ENCODE results near the gene POLD4. TPM values are rescaled to one million over a fixed set of nuclear protein-coding genes. Genes with fewer than 3 reads are reported as not detected.

The POLD4 gene
- total RNA-seq, 1 experiment from 2014 or later: 95.1 TPM

- Mint-ChIP-seq H3K27ac (ENCODE audit: unreplicated experiment) (peak within 1 kb of the TSS; percentile 87), H3K27me3 (ENCODE audit: unreplicated experiment) (no peaks in the 10 kb centered on the region), H3K9me3 (ENCODE audit: low read depth, unreplicated experiment) (no peaks in the 10 kb centered on the region), H3K4me1 (ENCODE audit: low read depth, unreplicated experiment) (peaks cover 10% of the 10 kb centered on the region), H3K36me3 (ENCODE audit: insufficient read depth, unreplicated experiment) (peaks cover 69% of the 10 kb centered on the region), H3K4me3 (ENCODE audit: low read depth, unreplicated experiment) (peak within 1 kb of the TSS; percentile 70)
- TF ChIP-seq CTCF (IDR thresholded peaks at IDR 0.05; ENCODE audit: unreplicated experiment): no peak
- DNase-seq: peak; percentile 90
- intact Hi-C loops (cut with micrococcal nuclease; ENCODE audit: unreplicated experiment): loop anchor here (5.0 kb wide), 1 partner anchor 156 kb away; no protein-coding TSS in a partner anchor
- no TSS peak for BruUV-seq (replicated peaks)
- CTCF ChIA-PET: interaction anchor here (1.2 to 2.7 kb wide), 6 partner anchors 10 to 447 kb away, joined by 3 to 15 read pairs (median 6); no protein-coding TSS in a partner anchor
These were observed 50.1 kb downstream of the POLD4 start, which contains the start of gene SSH3 for GRCh38 chr11:67303132-67303834. Gene SSH3, plus strand, starts transcription at chr11:67303530. Its CDS starts 96 bp downstream, at chr11:67303626.

- H3K36me3 Mint-ChIP-seq (ENCODE audit: insufficient read depth, unreplicated experiment): peaks cover 73% of the 10 kb centered on the region
- CTCF ChIA-PET: interaction anchor here (0.6 to 2.7 kb wide), 7 partner anchors 10 to 447 kb away, joined by 3 to 15 read pairs (median 5); no protein-coding TSS in a partner anchor
- no peaks in the 10 kb centered on the region for H3K9me3 Mint-ChIP-seq (ENCODE audit: low read depth, unreplicated experiment)
- H3K27ac Mint-ChIP-seq (ENCODE audit: unreplicated experiment): peak overlapping the region; percentile 87
- H3K4me1 Mint-ChIP-seq (ENCODE audit: low read depth, unreplicated experiment): peaks cover 10% of the 10 kb centered on the region
- BruUV-seq (replicated peaks): TSS peak; percentile 64
- no peaks in the 10 kb centered on the region for H3K27me3 Mint-ChIP-seq (ENCODE audit: unreplicated experiment)
- intact Hi-C loops (cut with micrococcal nuclease; ENCODE audit: unreplicated experiment): loop anchor here (5.0 kb wide), 1 partner anchor 155 kb away; no protein-coding TSS in a partner anchor
- peak overlapping the region; percentile 70 for H3K4me3 Mint-ChIP-seq (ENCODE audit: low read depth, unreplicated experiment)
- peak; percentile 60 for DNase-seq
- TF ChIP-seq CTCF (IDR thresholded peaks at IDR 0.05; ENCODE audit: unreplicated experiment): no peak
These were observed 50.7 kb downstream of the POLD4 start for GRCh38 chr11:67302571-67303131.

- DNase-seq: no peak
- intact Hi-C loops (cut with micrococcal nuclease; ENCODE audit: unreplicated experiment): loop anchor here (5.0 kb wide), 1 partner anchor 155 kb away; no protein-coding TSS in a partner anchor
- CTCF ChIA-PET: interaction anchor here (0.6 to 1.6 kb wide), 3 partner anchors 9 to 372 kb away, joined by 5 to 6 read pairs (median 5); no protein-coding TSS in a partner anchor
- Mint-ChIP-seq H3K9me3 (ENCODE audit: low read depth, unreplicated experiment) (peaks cover under 1% of the 10 kb centered on the region), H3K36me3 (ENCODE audit: insufficient read depth, unreplicated experiment) (peaks cover 70% of the 10 kb centered on the region), H3K27ac (ENCODE audit: unreplicated experiment) (peak overlapping the region; percentile 87), H3K4me3 (ENCODE audit: low read depth, unreplicated experiment) (peak overlapping the region; percentile 70), H3K4me1 (ENCODE audit: low read depth, unreplicated experiment) (peaks cover 10% of the 10 kb centered on the region), H3K27me3 (ENCODE audit: unreplicated experiment) (no peaks in the 10 kb centered on the region)
- BruUV-seq (replicated peaks): no TSS peak
- TF ChIP-seq CTCF (IDR thresholded peaks at IDR 0.05; ENCODE audit: unreplicated experiment): no peak
These were observed 51.3 kb downstream of the POLD4 start for GRCh38 chr11:67301951-67302516.

- H3K4me3 Mint-ChIP-seq (ENCODE audit: low read depth, unreplicated experiment): no peak overlapping the region
- H3K4me1 Mint-ChIP-seq (ENCODE audit: low read depth, unreplicated experiment): peaks cover 10% of the 10 kb centered on the region
- no peak overlapping the region for H3K27ac Mint-ChIP-seq (ENCODE audit: unreplicated experiment)
- BruUV-seq (replicated peaks): no TSS peak
- no peak for TF ChIP-seq CTCF (IDR thresholded peaks at IDR 0.05; ENCODE audit: unreplicated experiment)
- no peak for DNase-seq
- CTCF ChIA-PET: interaction anchor here (0.6 kb wide), 1 partner anchor 15 kb away, joined by 5 read pairs; no protein-coding TSS in a partner anchor
- peaks cover 3% of the 10 kb centered on the region for H3K9me3 Mint-ChIP-seq (ENCODE audit: low read depth, unreplicated experiment)
- H3K27me3 Mint-ChIP-seq (ENCODE audit: unreplicated experiment): no peaks in the 10 kb centered on the region
- peaks cover 70% of the 10 kb centered on the region for H3K36me3 Mint-ChIP-seq (ENCODE audit: insufficient read depth, unreplicated experiment)
- intact Hi-C loops (cut with micrococcal nuclease; ENCODE audit: unreplicated experiment): loop anchor here (5.0 kb wide), 1 partner anchor 154 kb away; no protein-coding TSS in a partner anchor
These were observed 51.9 kb downstream of the POLD4 start for GRCh38 chr11:67301313-67301921.
